D721Med (cell line): ENCODE measurements around the gene MICB.

Source experiments
- DNase-seq: peaks from one replicate; pipeline ENCODE4 v3.0.0; 2011; ENCODE audit warnings: low spot score; ENCODE audit not compliant: insufficient read length
- FAIRE-seq: peaks from 2 replicates; lab custom pipeline; 2011; peaks lifted over from hg19 to GRCh38; lab: Jason Lieb, UNC
- CTCF ChIP-seq: IDR thresholded peaks from 2 replicates; pipeline ENCODE4 v1.5.1; 2012; ENCODE audit warnings: mild to moderate bottlenecking, control low read depth; ENCODE audit not compliant: insufficient read depth; ENCODE audit errors: missing control alignments

MICB gene

GRCh38 chr6:31558631-31559500 is 60.9 kb downstream of the MICB start:
- no peak for TF ChIP-seq CTCF
- no peak for FAIRE-seq
- no peak for DNase-seq

DNA sequence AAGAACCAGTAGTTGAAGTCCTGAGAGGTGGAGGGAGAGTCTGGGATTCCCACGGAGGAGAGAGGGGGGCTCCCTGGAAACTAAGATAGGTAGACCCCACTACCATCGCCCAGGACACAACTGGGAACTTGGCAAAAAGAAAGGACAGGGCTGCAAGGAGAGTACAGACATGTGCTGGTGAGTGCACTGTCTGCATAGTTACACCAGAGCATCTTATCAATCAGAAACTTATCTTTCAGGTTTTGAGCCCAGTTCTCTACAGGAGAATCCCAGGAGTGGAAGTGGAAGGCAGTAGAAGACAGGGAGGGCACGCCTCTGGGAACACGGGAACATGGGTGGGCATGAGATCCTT is 61.6 kb downstream of the MICB start:
- no peak for TF ChIP-seq CTCF
- no peak for FAIRE-seq

DNA sequence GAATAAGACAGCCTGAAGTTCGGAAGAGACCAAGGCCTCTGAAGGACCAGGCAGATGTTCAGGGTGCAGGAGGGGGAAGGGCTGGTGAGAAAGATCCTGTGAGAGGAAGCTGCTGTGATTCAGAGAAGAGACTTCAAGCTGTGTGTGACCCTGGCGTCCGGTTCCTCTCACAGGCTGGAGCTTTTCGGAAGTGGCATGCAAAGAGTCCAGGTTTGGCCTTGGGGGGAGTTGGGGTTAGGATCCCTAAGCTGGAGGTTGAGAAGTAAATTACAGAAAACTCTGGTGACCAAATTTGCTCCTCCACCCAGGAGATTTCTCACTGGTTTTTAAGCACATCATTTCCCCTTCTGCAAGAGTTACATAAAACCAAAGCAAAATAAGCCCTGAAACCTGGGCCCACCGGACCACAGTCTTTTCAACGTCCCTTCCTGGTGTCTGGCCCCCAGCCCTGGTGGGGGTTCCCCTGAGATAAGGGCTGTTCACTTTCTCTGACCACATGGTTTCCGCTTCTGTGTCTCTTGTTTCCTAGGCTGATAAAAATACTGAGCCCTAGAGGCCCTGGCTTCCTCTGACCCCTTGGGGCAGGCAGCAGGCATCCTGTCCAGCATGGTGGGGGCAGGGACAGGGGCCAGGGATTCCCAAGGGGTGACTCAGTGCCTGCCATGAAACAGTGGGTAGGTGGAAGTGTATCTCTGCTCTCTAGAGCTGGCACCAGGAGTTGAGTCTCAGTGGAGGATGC is 62.2 kb downstream of the MICB start:
- TF ChIP-seq CTCF = no peak
- FAIRE-seq (no peak), DNase-seq (no peak)

More for the DNA sequence above, 61.6 kb downstream of the MICB start:
- DNase-seq = no peak

DNA sequence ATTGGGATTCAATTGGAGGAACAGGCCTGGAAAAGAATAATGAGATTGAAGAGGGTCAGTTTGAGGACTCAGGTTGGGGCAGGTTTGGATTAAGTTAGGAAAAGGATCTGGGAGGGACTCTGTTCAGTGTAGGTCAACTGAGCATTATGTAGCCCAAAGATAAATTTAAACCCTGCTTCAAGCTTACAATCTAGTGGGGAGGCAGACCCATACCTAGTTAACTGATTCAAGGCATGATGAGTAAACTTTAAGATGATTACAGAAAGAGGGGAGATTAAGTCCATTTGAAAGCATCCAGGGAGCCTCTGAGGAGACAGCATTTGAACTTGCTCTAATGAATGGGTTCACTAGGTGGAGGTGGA is 62.7 kb downstream of the MICB start:
- FAIRE-seq (no peak), DNase-seq (no peak)
- TF ChIP-seq CTCF = no peak
